ENCODE results near the gene TNFRSF6B.
A peak's percentile ranks its signal among the peaks of the same experiment; 100 is the strongest.
"Not testable (repeated sequence)": the region's sequence is repeated elsewhere in the genome, so short reads cannot be mapped to it uniquely, and the experiment has no call there.

TNFRSF6B gene

DNA sequence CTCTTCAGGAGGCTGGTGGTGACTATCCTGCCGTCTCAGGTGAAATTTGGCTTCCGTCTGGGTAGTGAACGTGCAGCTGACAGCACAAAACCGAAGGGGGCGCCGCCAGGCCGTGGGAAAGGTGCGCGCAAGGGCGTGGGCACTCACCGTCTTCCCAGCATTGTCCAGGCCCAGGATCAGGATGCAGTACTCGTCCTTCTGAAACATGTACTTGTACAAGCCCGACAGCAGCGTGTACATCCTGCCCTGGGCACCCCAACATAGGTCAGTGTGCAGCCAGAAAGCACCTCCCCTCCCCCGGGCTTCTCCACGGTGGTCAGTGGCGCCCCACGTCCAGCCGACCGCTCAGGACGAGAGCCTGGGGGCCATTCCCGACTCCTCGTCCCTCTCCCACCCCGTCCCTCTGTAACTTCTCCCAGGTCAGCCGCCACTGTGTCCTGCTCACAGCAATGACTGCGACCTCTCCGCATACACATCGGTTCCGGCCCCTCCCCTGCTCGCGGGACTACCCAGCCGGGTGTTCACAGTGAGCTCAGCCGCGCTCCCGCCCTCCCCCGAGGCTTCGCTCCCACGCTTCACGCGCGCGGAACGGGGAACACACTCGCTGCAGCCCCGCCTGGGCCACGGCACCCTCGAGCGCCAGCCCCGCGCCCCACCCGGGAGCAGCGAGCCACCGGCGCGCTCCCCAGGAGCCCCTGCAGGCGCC lies 10.6 kb downstream of the TNFRSF6B start:
- DNase-seq (ENCODE audit: low read depth in 2 of 2, low spot score in 1 of 2), result peak in 1 of 2 donors; percentile 35

DNA sequence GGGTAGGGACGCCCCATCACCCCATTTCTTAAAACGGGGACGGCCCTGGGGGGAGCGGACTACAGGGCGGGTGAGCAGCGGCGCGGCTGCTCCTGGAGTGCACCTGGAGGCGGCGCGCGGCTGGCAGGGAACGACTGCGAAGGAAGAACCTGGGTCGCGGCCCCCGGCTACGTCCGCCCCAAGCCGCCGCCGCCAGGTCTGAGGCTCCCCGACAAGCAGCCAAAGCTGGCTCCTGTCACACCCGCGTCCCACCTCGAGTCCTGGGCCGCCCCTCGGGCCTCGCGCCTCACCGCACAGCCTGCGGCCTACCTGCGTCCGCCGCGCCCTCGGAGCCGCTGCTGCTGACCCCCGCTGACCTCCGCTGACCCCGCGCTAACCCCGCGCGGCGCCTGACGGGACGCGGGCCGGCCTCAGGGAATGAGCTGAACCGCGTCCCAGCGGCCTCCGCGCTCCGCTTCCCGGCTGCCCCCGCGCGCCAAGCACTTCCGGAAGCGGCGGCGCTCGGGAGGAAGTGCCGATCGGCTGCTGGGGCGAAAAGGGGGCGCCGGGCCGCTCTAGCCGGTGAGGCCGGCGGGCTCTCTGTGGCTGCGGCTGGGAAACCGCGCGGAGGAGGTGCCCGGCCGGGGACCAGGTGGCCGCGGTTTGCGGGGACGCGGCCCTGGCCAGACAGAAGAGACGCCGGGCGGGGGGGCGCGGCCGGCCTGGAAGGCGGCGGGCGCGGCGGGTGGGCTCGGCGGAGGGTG lies 11.3 kb downstream of the TNFRSF6B start, which contains the start of the genes ARFRP1 and ZGPAT:
ARFRP1 (minus strand) TSS at position 419 of the 743 bp plus-strand sequence. CDS start 885 bp downstream, outside the sequence.
ZGPAT (plus strand) TSS at position 482 of the 743 bp plus-strand sequence. CDS start 542 bp downstream, outside the sequence.
- DNase-seq (ENCODE audit: low read depth in 2 of 2, low spot score in 1 of 2), result peak; percentile 66 to 70

DNA sequence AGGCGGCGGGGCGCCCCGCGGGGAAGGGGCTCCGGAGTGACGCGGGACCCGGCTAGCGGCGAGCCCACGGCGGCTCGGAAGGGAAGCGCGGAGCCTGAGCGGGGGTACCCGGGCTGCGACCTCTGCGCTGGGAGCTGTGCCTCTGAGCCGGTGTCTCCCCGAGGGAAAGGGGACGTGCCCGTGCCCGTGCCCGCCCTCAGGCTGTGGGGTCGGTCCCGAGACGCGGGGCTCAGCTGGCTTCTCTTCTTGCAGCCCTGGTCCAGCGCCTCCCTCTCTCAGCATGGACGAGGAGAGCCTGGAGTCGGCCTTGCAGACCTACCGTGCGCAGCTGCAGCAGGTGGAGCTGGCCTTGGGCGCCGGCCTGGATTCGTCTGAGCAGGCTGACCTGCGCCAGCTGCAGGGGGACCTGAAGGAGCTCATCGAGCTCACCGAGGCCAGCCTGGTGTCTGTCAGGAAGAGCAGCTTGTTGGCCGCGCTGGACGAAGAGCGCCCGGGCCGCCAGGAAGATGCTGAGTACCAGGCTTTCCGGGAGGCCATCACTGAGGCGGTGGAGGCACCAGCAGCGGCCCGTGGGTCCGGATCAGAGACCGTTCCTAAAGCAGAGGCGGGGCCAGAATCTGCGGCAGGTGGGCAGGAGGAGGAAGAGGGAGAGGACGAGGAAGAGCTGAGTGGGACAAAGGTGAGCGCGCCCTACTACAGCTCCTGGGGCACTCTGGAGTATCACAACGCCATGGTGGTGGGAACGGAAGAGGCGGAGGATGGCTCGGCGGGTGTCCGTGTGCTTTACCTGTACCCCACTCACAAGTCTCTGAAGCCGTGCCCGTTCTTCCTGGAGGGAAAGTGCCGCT lies 12.1 kb downstream of the TNFRSF6B start:
- no peak for DNase-seq (ENCODE audit: low read depth in 2 of 2, low spot score in 1 of 2)

- no peak for DNase-seq (ENCODE audit: low read depth in 2 of 2, low spot score in 1 of 2)
These were observed 12.7 kb downstream of the TNFRSF6B start for GRCh38 chr20:63709149-63709527.

GRCh38 chr20:63711085-63711645 lies 14.7 kb downstream of the TNFRSF6B start:
- no peak for DNase-seq (ENCODE audit: low read depth in 2 of 2, low spot score in 1 of 2)

- no peak for DNase-seq (ENCODE audit: low read depth in 2 of 2, low spot score in 1 of 2)
These were observed 15.7 kb downstream of the TNFRSF6B start for GRCh38 chr20:63712191-63712590.

DNA sequence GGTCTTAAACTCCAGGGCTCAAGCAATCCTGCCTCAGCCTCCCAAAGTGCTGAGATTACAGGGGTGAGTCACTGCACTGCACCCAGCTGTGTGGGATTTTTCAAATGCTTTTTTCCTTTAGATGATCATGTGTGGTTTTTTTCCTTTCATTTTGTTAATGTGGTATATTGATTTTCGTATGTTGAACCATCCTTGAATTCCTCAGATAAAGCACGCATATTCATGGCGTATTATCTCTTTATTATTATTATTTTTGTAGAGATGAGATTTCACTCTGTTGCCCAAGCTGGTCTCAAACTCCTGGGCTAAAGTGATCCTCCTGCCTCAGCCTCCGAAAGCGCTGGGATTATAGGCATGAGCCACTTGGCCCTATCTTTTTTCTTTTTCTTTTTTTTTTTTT lies 18.4 kb downstream of the TNFRSF6B start:
- no peak for DNase-seq (ENCODE audit: low read depth in 2 of 2, low spot score in 1 of 2)

DNA sequence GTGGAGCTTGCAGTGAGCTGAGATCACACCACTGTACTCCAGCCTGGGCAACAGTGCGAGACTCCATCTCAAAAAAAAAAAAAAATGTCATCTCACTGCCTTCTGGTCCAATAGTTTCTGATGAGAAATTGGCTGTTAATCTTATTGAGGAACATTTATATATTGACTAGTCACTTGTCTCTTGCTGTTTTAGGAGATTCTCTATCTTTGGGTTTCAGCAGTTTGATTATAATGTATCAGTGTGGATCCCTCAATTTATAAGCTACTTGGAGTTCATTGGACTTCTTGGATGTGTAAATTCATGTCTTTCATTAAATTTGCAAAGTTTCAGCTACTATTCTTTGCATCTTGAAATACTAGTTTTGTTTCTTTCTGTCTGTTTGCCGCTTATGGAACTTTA lies 22.5 kb downstream of the TNFRSF6B start:
- DNase-seq (ENCODE audit: low read depth in 2 of 2, low spot score in 1 of 2), result no peak

DNA sequence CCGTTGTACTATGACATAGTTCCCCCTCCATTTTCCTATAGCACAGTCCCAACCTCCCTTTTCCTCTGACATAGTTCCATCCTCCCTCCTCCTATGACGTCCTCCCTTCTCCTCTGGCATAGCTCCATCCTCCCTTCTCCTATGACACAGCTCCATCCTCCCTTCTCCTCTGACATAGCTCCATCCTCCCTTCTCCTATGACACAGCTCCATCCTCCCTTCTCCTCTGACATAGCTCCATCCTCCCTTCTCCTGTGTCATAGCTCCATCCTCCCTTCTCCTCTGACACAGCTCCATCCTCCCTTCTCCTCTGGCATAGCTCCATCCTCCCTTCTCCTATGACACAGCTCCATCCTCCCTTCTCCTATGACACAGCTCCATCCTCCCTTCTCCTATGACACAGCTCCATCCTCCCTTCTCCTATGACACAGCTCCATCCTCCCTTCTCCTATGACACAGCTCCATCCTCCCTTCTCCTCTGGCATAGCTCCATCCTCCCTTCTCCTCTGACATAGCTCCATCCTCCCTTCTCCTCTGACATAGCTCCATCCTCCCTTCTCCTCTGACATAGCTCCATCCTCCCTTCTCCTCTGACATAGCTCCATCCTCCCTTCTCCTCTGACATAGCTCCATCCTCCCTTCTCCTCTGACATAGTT lies 26.6 kb downstream of the TNFRSF6B start:
- not testable (repeated sequence) for DNase-seq (ENCODE audit: low read depth in 2 of 2, low spot score in 1 of 2)

GRCh38 chr20:63730189-63730733 lies 33.8 kb downstream of the TNFRSF6B start:
- DNase-seq (ENCODE audit: low read depth in 2 of 2, low spot score in 1 of 2), result not testable (repeated sequence)

GRCh38 chr20:63731410-63731809 lies 35.0 kb downstream of the TNFRSF6B start:
- no peak for DNase-seq (ENCODE audit: low read depth in 2 of 2, low spot score in 1 of 2)

- DNase-seq (ENCODE audit: low read depth in 2 of 2, low spot score in 1 of 2), result no peak
These were observed 36.0 kb downstream of the TNFRSF6B start for GRCh38 chr20:63732118-63733095.

DNA sequence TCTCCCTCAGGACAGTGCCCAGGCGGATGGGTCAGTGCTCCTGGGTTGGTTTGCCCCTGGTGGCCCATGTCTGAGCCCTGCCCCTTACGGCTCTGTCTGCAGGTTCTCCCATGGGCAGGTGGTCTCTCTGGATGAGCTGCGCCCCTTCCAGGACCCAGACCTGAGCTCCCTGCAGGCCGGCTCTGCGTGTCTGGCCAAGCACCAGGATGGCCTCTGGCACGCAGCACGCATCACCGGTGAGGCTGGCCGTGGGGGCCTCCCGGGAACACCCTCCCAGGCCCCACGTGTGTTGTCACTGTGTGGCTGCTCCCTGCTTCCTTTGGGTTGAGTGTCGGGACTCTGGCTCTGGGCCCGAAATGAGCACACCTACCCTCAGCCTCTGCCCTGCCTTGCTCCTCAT lies 36.7 kb downstream of the TNFRSF6B start:
- DNase-seq (ENCODE audit: low read depth in 2 of 2, low spot score in 1 of 2), result no peak

DNA sequence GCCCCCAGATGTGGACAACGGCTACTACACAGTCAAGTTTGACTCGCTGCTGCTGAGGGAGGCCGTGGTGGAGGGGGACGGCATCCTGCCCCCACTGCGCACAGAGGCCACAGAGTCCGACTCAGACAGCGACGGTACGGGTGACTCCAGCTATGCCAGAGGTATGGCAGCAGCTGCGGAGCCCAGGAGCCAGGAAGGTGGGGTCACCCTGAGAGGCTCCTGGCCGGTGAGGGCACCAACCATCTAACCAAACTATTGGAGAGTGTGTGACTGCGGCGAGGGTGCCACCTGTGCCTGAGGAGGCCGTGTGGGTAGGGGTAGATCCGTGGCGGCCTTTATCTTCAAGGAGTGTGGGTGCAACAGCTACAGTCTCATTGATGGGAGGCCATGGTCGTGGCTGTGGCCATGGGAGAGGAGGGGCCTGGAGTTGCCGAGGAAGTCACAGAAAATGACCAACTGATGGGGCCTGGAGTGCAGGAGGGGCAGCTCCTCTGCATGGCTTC lies 37.2 kb downstream of the TNFRSF6B start:
- no peak for DNase-seq (ENCODE audit: low read depth in 2 of 2, low spot score in 1 of 2)

- no peak for DNase-seq (ENCODE audit: low read depth in 2 of 2, low spot score in 1 of 2)
These were observed 37.9 kb downstream of the TNFRSF6B start for GRCh38 chr20:63734111-63734945.

DNA sequence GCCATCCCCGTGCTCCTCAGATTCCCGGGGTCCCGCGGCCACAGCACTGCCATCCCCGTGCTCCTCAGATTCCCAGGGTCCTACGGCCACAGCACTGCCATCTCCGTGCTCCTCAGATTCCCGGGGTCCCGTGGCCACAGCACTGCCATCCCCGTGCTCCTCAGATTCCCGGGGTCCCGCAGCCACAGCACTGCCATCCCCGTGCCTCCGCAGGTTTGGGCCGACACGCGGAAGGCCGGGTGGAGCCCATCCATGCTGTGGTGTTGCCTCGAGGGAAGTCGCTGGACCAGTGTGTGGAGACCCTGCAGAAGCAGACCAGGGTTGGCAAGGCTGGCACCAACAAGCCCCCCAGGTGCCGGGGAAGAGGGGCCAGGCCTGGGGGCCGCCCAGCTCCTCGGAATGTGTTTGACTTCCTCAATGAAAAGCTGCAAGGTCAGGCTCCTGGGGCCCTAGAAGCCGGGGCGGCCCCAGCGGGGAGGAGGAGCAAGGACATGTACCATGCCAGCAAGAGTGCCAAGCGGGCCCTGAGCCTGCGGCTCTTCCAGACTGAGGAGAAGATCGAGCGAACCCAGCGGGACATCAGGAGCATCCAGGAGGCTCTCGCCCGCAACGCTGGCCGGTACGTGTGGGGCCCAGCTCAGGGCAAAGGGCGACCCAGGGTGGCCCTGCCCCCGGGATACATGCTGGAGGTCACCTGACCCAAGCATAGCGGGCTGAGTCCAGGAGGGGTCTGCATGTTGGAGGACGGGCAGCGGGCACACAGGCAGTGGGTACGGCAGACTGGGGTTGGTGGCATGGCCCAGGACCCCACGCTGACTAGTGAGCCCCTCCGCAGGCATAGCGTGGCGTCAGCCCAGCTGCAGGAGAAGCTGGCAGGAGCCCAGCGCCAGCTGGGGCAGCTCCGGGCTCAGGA lies 38.8 kb downstream of the TNFRSF6B start:
- no peak for DNase-seq (ENCODE audit: low read depth in 2 of 2, low spot score in 1 of 2)

All from stimulated activated CD8-positive, alpha-beta memory T cell treated with anti-CD3 and anti-CD28 coated beads, Interleukin-4, amount 100 ng/mL, for 1 hour (primary cell).